Prostate gland (tissue), 2 donors: Measurements from ENCODE around the gene IL12B.

Source experiments
- POLR2A ChIP-seq: fragments of 450-650 bp; IDR thresholded peaks from one replicate; pipeline ENCODE4 v1.6.1; 2016; ENCODE audit warnings: antibody characterized with exemption, mild to moderate bottlenecking
- POLR2AphosphoS5 ChIP-seq: sonication (generic); formaldehyde crosslinking; IDR thresholded peaks from one replicate; pipeline ENCODE4 v1.6.1; 2017; ENCODE audit warnings: antibody characterized with exemption
- TF ChIP-seq, protein P1 (sequence below), 4 experiments: fragments of 200-600 bp in 2 of 4; fragments of 450-650 bp in 2 of 4; sonication (generic) in 2 of 4; IDR thresholded peaks; 1 replicate in 3 of 4; 2 replicates in 1 of 4; pipeline ENCODE4 v1.5.1; 2016 to 2019; ENCODE audit warnings: antibody characterized with exemption in 4 of 4, mild to moderate bottlenecking in 2 of 4, moderate library complexity in 2 of 4

- TF ChIP-seq, protein P1, sequence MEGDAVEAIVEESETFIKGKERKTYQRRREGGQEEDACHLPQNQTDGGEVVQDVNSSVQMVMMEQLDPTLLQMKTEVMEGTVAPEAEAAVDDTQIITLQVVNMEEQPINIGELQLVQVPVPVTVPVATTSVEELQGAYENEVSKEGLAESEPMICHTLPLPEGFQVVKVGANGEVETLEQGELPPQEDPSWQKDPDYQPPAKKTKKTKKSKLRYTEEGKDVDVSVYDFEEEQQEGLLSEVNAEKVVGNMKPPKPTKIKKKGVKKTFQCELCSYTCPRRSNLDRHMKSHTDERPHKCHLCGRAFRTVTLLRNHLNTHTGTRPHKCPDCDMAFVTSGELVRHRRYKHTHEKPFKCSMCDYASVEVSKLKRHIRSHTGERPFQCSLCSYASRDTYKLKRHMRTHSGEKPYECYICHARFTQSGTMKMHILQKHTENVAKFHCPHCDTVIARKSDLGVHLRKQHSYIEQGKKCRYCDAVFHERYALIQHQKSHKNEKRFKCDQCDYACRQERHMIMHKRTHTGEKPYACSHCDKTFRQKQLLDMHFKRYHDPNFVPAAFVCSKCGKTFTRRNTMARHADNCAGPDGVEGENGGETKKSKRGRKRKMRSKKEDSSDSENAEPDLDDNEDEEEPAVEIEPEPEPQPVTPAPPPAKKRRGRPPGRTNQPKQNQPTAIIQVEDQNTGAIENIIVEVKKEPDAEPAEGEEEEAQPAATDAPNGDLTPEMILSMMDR (IDR thresholded peaks at IDR 0.05) = no peak
- TF ChIP-seq POLR2A (no peak), POLR2AphosphoS5 (no peak)
Measured at GRCh38 chr5:159304961-159305595, 25.2 kb downstream of the IL12B start.
